C4-2B (cell line): Measurements from ENCODE around the gene MEIOB.

Source experiments
- ZFX ChIP-seq: fragments of 450-650 bp; IDR thresholded peaks from 2 replicates; pipeline ENCODE4 v1.6.1; 2017
- TF ChIP-seq, protein P1 (sequence below): fragments of 450-650 bp; conservative IDR thresholded peaks from 2 replicates; pipeline ENCODE4 v1.5.1; 2017; ENCODE audit warnings: mild to moderate bottlenecking

GRCh38 chr16:1785846-1786170 lies 86.2 kb downstream of the MEIOB start:
- TF ChIP-seq, protein P1, sequence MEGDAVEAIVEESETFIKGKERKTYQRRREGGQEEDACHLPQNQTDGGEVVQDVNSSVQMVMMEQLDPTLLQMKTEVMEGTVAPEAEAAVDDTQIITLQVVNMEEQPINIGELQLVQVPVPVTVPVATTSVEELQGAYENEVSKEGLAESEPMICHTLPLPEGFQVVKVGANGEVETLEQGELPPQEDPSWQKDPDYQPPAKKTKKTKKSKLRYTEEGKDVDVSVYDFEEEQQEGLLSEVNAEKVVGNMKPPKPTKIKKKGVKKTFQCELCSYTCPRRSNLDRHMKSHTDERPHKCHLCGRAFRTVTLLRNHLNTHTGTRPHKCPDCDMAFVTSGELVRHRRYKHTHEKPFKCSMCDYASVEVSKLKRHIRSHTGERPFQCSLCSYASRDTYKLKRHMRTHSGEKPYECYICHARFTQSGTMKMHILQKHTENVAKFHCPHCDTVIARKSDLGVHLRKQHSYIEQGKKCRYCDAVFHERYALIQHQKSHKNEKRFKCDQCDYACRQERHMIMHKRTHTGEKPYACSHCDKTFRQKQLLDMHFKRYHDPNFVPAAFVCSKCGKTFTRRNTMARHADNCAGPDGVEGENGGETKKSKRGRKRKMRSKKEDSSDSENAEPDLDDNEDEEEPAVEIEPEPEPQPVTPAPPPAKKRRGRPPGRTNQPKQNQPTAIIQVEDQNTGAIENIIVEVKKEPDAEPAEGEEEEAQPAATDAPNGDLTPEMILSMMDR = no peak
- TF ChIP-seq ZFX = no peak
